IMR-90 (cell line): ENCODE results near the gene C11orf68.

Source experiments
- BHLHE40 ChIP-seq: fragments of 150-350 bp; IDR thresholded peaks from 2 replicates; pipeline ENCODE4 v1.6.1; 2016; ENCODE audit warnings: mild to moderate bottlenecking, low read depth, low read length
- CEBPB ChIP-seq: IDR thresholded peaks from 2 replicates; pipeline ENCODE4 v1.6.1; 2012; ENCODE audit warnings: low read depth, low read length, improper control_type of control experiment
- CHD1 ChIP-seq: IDR thresholded peaks from 2 replicates; pipeline ENCODE4 v1.6.1; 2012; ENCODE audit warnings: low read depth, low read length, improper control_type of control experiment
- CTCF ChIP-seq: conservative IDR thresholded peaks from 2 replicates; pipeline ENCODE4 v1.5.1; 2012; ENCODE audit warnings: mild to moderate bottlenecking, low read depth, low read length, improper control_type of control experiment
- ELK1 ChIP-seq: fragments of 150-350 bp; IDR thresholded peaks from 2 replicates; pipeline ENCODE4 v1.6.1; 2016; ENCODE audit warnings: low read depth, mild to moderate bottlenecking, low read length, moderate library complexity, borderline replicate concordance
- MAFK ChIP-seq: IDR thresholded peaks from 2 replicates; pipeline ENCODE4 v1.6.1; 2012; ENCODE audit warnings: low read depth, low read length, improper control_type of control experiment
- MAZ ChIP-seq: IDR thresholded peaks from 2 replicates; pipeline ENCODE4 v1.6.1; 2012; ENCODE audit warnings: low read depth, mild to moderate bottlenecking, low read length, improper control_type of control experiment, moderate library complexity, borderline replicate concordance
- MXI1 ChIP-seq: IDR thresholded peaks from 2 replicates; pipeline ENCODE4 v1.6.1; 2012; ENCODE audit warnings: low read depth, mild to moderate bottlenecking, low read length, moderate library complexity, borderline replicate concordance
- POLR2A ChIP-seq: IDR thresholded peaks from 2 replicates; pipeline ENCODE4 v1.6.1; 2012; ENCODE audit warnings: mild to moderate bottlenecking, low read depth, low read length
- RAD21 ChIP-seq: IDR thresholded peaks from 2 replicates; pipeline ENCODE4 v1.6.1; 2012; ENCODE audit warnings: low read length, improper control_type of control experiment
- RCOR1 ChIP-seq: IDR thresholded peaks from 2 replicates; pipeline ENCODE4 v1.6.1; 2012; ENCODE audit warnings: mild to moderate bottlenecking, low read length, improper control_type of control experiment; ENCODE audit not compliant: insufficient replicate concordance
- RFX5 ChIP-seq: IDR thresholded peaks from 2 replicates; pipeline ENCODE4 v1.8.0; 2012; ENCODE audit warnings: low read depth, mild to moderate bottlenecking, low read length, moderate library complexity
- SMC3 ChIP-seq: fragments of 150-350 bp; IDR thresholded peaks from 2 replicates; pipeline ENCODE4 v1.6.1; 2016; ENCODE audit warnings: low read depth, mild to moderate bottlenecking, antibody characterized with exemption, low read length, moderate library complexity

DNA sequence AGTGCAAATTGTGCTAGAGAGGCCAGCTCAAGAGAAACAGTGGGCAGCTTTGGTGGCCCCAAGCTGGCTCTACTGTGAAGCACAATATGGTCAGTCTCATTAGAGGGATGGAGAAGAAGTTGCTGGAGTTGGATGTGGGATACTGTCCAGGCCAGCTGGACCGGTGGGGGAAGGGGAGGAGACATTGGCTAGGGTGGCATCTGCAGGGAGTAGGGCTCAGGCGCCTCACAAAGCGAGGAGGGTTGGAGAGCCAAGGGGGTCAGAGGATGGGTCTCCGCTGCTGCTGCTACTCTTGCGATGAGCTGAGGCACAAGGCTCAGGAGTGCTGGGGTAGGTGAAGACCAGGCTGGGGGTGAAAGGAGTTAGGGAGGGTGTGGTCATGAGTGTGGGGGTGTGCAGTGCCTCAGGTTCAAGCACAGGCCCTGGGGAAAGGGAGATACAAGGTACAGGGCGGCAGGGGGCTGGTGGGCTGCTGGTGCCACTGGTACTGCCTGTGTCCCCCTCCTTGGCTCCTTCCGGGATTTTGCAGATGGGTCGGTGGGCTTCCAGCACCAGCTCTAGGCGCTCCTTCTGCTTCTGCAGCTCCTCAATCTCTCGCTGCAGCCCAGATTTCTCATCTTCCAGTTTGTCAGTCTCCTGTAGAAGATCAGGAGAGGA lies 26.1 kb downstream of the C11orf68 start:
- no peak for TF ChIP-seq MAZ
- TF ChIP-seq POLR2A, result peak; percentile 3; the same call in 1 of the 2 replicates
- no peak for TF ChIP-seq CTCF
- TF ChIP-seq MAFK, result no peak
- no peak for TF ChIP-seq MXI1
- TF ChIP-seq CEBPB, result no peak
- TF ChIP-seq ELK1, result no peak
- TF ChIP-seq CHD1, result no peak
- no peak for TF ChIP-seq SMC3
- no peak for TF ChIP-seq BHLHE40
- no peak for TF ChIP-seq RFX5
- no peak for TF ChIP-seq RCOR1
- no peak for TF ChIP-seq RAD21
